ENCODE measurements around the gene OR2T12.
"Not testable (repeated sequence)": the region's sequence is repeated elsewhere in the genome, so short reads cannot be mapped to it uniquely, and the experiment has no call there.

OR2T12 gene

GRCh38 chr1:248303324-248303723 lies at the start of gene OR2T12:
TSS of gene OR2T12 (minus strand) at chr1:248303424. CDS start at chr1:248295578, 7,846 bp downstream.
- FAIRE-seq (no peak), DNase-seq (ENCODE audit: insufficient read length, low spot score) (no peak)

GRCh38 chr1:248348475-248348874 lies 45.3 kb upstream of the OR2T12 start, which contains the start of gene OR14C36:
TSS of gene OR14C36 (plus strand) at chr1:248348775. CDS start at chr1:248348775, 0 bp downstream.
- FAIRE-seq (no peak), DNase-seq (ENCODE audit: insufficient read length, low spot score) (no peak)

- FAIRE-seq, result no peak
- no peak for DNase-seq (ENCODE audit: insufficient read length, low spot score)
These were observed 40.2 kb upstream of the OR2T12 start for GRCh38 chr1:248343451-248343850.

- DNase-seq (ENCODE audit: insufficient read length, low spot score), result no peak
- FAIRE-seq, result no peak
These were observed 21.2 kb upstream of the OR2T12 start, which contains the start of gene OR2M7 for GRCh38 chr1:248324468-248324867. TSS of gene OR2M7 (minus strand) at chr1:248324568. CDS start at chr1:248324568, 0 bp downstream.

GRCh38 chr1:248316796-248317195 lies 13.6 kb upstream of the OR2T12 start:
- no peak for DNase-seq (ENCODE audit: insufficient read length, low spot score)
- FAIRE-seq, result no peak

GRCh38 chr1:248306740-248307139 lies 3.5 kb upstream of the OR2T12 start:
- not testable (repeated sequence) for FAIRE-seq

GRCh38 chr1:248306103-248306502 lies 2.9 kb upstream of the OR2T12 start:
- DNase-seq (ENCODE audit: insufficient read length, low spot score) (no peak), FAIRE-seq (no peak)

More at GRCh38 chr1:248306740-248307139, 3.5 kb upstream of the OR2T12 start:
- not testable (repeated sequence) for DNase-seq (ENCODE audit: insufficient read length, low spot score)

GRCh38 chr1:248305672-248306071 lies 2.4 kb upstream of the OR2T12 start:
- DNase-seq (ENCODE audit: insufficient read length, low spot score), result not testable (repeated sequence)

GRCh38 chr1:248288391-248288790 lies 14.8 kb downstream of the OR2T12 start:
- FAIRE-seq (no peak), DNase-seq (ENCODE audit: insufficient read length, low spot score) (no peak)

More at GRCh38 chr1:248305672-248306071, 2.4 kb upstream of the OR2T12 start:
- not testable (repeated sequence) for FAIRE-seq

GRCh38 chr1:248277876-248278275 lies 25.3 kb downstream of the OR2T12 start, which contains the start of gene OR2T33:
TSS of gene OR2T33 (minus strand) at chr1:248277976. CDS start at chr1:248273814, 4,162 bp downstream.
- no peak for FAIRE-seq
- DNase-seq (ENCODE audit: insufficient read length, low spot score), result no peak

- not testable (repeated sequence) for FAIRE-seq
These were observed 30.0 kb downstream of the OR2T12 start for GRCh38 chr1:248273225-248273624.

GRCh38 chr1:248268178-248268577 lies 35.0 kb downstream of the OR2T12 start:
- FAIRE-seq (no peak), DNase-seq (ENCODE audit: insufficient read length, low spot score) (no peak)

More at GRCh38 chr1:248273225-248273624, 30.0 kb downstream of the OR2T12 start:
- not testable (repeated sequence) for DNase-seq (ENCODE audit: insufficient read length, low spot score)

- FAIRE-seq, result not testable (repeated sequence)
These were observed 43.9 kb downstream of the OR2T12 start for GRCh38 chr1:248259309-248259708.

GRCh38 chr1:248243204-248243603 lies 60.0 kb downstream of the OR2T12 start:
- FAIRE-seq (no peak), DNase-seq (ENCODE audit: insufficient read length, low spot score) (peak; percentile 68)

More at GRCh38 chr1:248259309-248259708, 43.9 kb downstream of the OR2T12 start:
- not testable (repeated sequence) for DNase-seq (ENCODE audit: insufficient read length, low spot score)
